Heart left ventricle (tissue), 16 donors: ENCODE results near the gene CNTN4. TPM values are rescaled to one million over a fixed set of nuclear protein-coding genes. Genes with fewer than 3 reads are reported as not detected.

Source experiments
- ATAC-seq, 4 donors: fragments of 200-7000 bp; cut with Tn5 transposase; one replicate each; pipeline ENCODE4 v1.9.1; 2020 to 2022; ENCODE audit warnings: moderate library complexity in 4 of 4, mild to moderate bottlenecking in 3 of 4, moderate number of reproducible peaks in 1 of 4
- DNase-seq, 5 donors: peaks; one replicate each; pipeline ENCODE4 v3.0.0-alpha.2; 2020
- H3K27ac ChIP-seq, 12 donors: fragments of 200-600 bp; sonication (generic) in 4 of 12; one replicate each; pipeline versions ENCODE4 v1.5.0 to v1.8.0; 2016 to 2022; ENCODE audit warnings: mild to moderate bottlenecking in 2 of 12
- H3K27me3 ChIP-seq, 9 donors: fragments of 200-600 bp; sonication (generic) in 2 of 9; one replicate each; pipeline versions ENCODE4 v1.5.1 to v1.8.0; 2016 to 2022; ENCODE audit warnings: mild to moderate bottlenecking in 3 of 9
- H3K36me3 ChIP-seq, 9 donors: fragments of 200-600 bp; sonication (generic) in 2 of 9; one replicate each; pipeline versions ENCODE4 v1.5.0 to v1.8.0; 2018 to 2022; ENCODE audit warnings: mild to moderate bottlenecking in 2 of 9
- H3K4me1 ChIP-seq, 12 donors: fragments of 200-600 bp; sonication (generic) in 4 of 12; one replicate each; pipeline versions ENCODE4 v1.5.0 to v1.8.0; 2016 to 2022; ENCODE audit warnings: mild to moderate bottlenecking in 3 of 12
- H3K4me3 ChIP-seq, 12 donors: fragments of 200-600 bp; sonication (generic) in 4 of 12; one replicate each; pipeline versions ENCODE4 v1.5.0 to v1.8.0; 2017 to 2022; ENCODE audit warnings: mild to moderate bottlenecking in 9 of 12, moderate library complexity in 4 of 12
- H3K9me3 ChIP-seq, 12 donors: fragments of 200-600 bp; sonication (generic) in 4 of 12; one replicate each; pipeline versions ENCODE4 v1.5.0 to v1.8.0; 2016 to 2022; ENCODE audit warnings: mild to moderate bottlenecking in 1 of 12
- CTCF ChIP-seq, 12 donors: fragments of 200-600 bp; sonication (generic) in 4 of 12; IDR thresholded peaks; one replicate each; pipeline versions ENCODE4 v1.5.0 to v1.8.0; 2018 to 2022; ENCODE audit warnings: antibody characterized with exemption in 12 of 12, mild to moderate bottlenecking in 5 of 12
- POLR2A ChIP-seq, 2 donors: fragments of 450-650 bp; IDR thresholded peaks; one replicate each; pipeline ENCODE4 v1.6.1; 2017; ENCODE audit warnings: antibody characterized with exemption in 2 of 2, mild to moderate bottlenecking in 2 of 2, moderate library complexity in 2 of 2
- WGBS, 4 donors: extraction: QIAGEN DNeasy Blood & Tissue Kit in 2 of 4; methylation state at CpG; one replicate each; pipeline versions ENCODE4 v1.1.5 to v1.1.7; 2013 to 2018; 5-methylcytosine and 5-hydroxymethylcytosine counted together
- intact Hi-C, 10 donors: fragments of 100-400 bp; cut with DNase I; formaldehyde crosslinking; loops; one replicate each; pipeline versions ENCODE4 v1.11.1 to v1.14.2; 2022
- polyA plus RNA-seq, 2 donors: library from polyadenylated mRNA; stranded (reverse); fragments of 200-250 nt; gene quantifications; one replicate each; pipeline ENCODE4 v1.2.3, GENCODE V29; 2013
- total RNA-seq, 9 donors: library from RNA; depleted of rRNA in 2 of 9; stranded (reverse); fragments of >200 nt in 2 of 9; fragmentation: NEBNext Ultra II Directional in 3 of 9; extraction: Animal tissue kit (Norgen Biotek cat#: 25700) in 3 of 9; gene quantifications; one replicate each; pipeline versions ENCODE4 v1.1.0 to v1.2.4, GENCODE V29; 2016 to 2023
- donor health status: ischemic (EF 13 %, LVEDD 7.1; RV severe dilation, severe dysfunction).
- donor health status: healthy with polysubstance abuse.
- donor health status: DM: no; HTN: yes; CAD: no.
- donor health status: DM: no; HTN: no; CAD: no.
- donor health status: ischemic (EF 25% LVEDD 6.9; RV normal size, moderate dysfunction).
- donor health status: ischemic (EF 25% LVEDD 5.7; RV mildly dilated, moderate dysfunction).
- donor health status: healthy.
- donor health status: DM: yes; HTN: yes; CAD: no.
- donor health status: ischemic (EF 35%, LVEDD 5.7; RV mildly dilated, moderate dysfunction).
- donor health status: nonischemic (EF 11% LVEDD 7.7; RV severe dilation, severe dysfunction).
- donor health status: DM: yes; HTN: yes; CAD: no.
- donor health status: PGD.
- donor health status: ischemic (EF 29% LVEDD 5.4; RV normal size, mild dysfunction).
- donor health status: nonischemic (EF 23%, LVEDD 6.1; RV moderate dilation, normal function).

Gene CNTN4
- total and polyA plus RNA-seq, 11 donors: 0.30 to 6.7 (median 1.2) TPM

GRCh38 chr3:3023111-3023745 lies 924.6 kb downstream of the CNTN4 start:
- Histone ChIP-seq H3K36me3 (no peaks in the 10 kb centered on the region), H3K27ac (no peak overlapping the region), H3K9me3 (no peaks in the 10 kb centered on the region), H3K27me3 (peaks cover 0 to 8% (median 0%) of the 10 kb centered on the region in 9 donors), H3K4me1 (no peaks in the 10 kb centered on the region), H3K4me3 (no peak overlapping the region)
- 37 to 44% (median 41%) methylated on average over 7 of the region's 7 CpGs for WGBS, 4 donors
- ATAC-seq: no peak
- intact Hi-C loops: no loop called here
- TF ChIP-seq POLR2A (IDR thresholded peaks at IDR 0.05) (no peak), CTCF (IDR thresholded peaks at IDR 0.05) (no peak)
- no peak for DNase-seq

GRCh38 chr3:3027976-3028567 lies 929.4 kb downstream of the CNTN4 start:
- 68 to 88% (median 75%) methylated on average over 5 of the region's 5 CpGs for WGBS, 4 donors
- intact Hi-C loops: no loop called here
- Histone ChIP-seq H3K4me3 (no peak overlapping the region), H3K9me3 (no peaks in the 10 kb centered on the region), H3K27me3 (no peaks in the 10 kb centered on the region), H3K27ac (no peak overlapping the region), H3K4me1 (no peaks in the 10 kb centered on the region), H3K36me3 (no peaks in the 10 kb centered on the region)
- ATAC-seq: no peak
- TF ChIP-seq POLR2A (IDR thresholded peaks at IDR 0.05) (no peak), CTCF (IDR thresholded peaks at IDR 0.05) (no peak)
- DNase-seq: no peak

GRCh38 chr3:3031326-3031725 lies 932.7 kb downstream of the CNTN4 start:
- H3K27ac ChIP-seq: no peak overlapping the region
- H3K36me3 ChIP-seq: no peaks in the 10 kb centered on the region
- ATAC-seq (no peak), DNase-seq (no peak)
- H3K9me3 ChIP-seq: no peaks in the 10 kb centered on the region
- TF ChIP-seq CTCF (IDR thresholded peaks at IDR 0.05): no peak
- TF ChIP-seq POLR2A (IDR thresholded peaks at IDR 0.05): no peak
- no peaks in the 10 kb centered on the region for H3K27me3 ChIP-seq
- H3K4me1 ChIP-seq: no peaks in the 10 kb centered on the region
- intact Hi-C loops: no loop called here
- 49 to 63% (median 52%) methylated on average over 4 of the region's 4 CpGs for WGBS, 4 donors
- H3K4me3 ChIP-seq: no peak overlapping the region

GRCh38 chr3:3037156-3037555 lies 938.5 kb downstream of the CNTN4 start:
- ATAC-seq (no peak), DNase-seq (no peak)
- TF ChIP-seq POLR2A (IDR thresholded peaks at IDR 0.05): no peak
- no peak for TF ChIP-seq CTCF (IDR thresholded peaks at IDR 0.05)
- no peaks in the 10 kb centered on the region for H3K27me3 ChIP-seq
- no peak overlapping the region for H3K27ac ChIP-seq
- intact Hi-C loops: no loop called here
- H3K9me3 ChIP-seq: no peaks in the 10 kb centered on the region
- no peaks in the 10 kb centered on the region for H3K36me3 ChIP-seq
- WGBS, 4 donors: 90 to 94% (median 93%) methylated on average over 13 of the region's 13 CpGs
- H3K4me1 ChIP-seq: no peaks in the 10 kb centered on the region
- no peak overlapping the region for H3K4me3 ChIP-seq
